GM12878 (cell line): ENCODE data around the gene ZYX. TPM values are rescaled to one million over a fixed set of nuclear protein-coding genes. Genes with fewer than 3 reads are reported as not detected.

Source experiments
- ATAC-seq: fragments of 200-7000 bp; cut with Tn5 transposase; 3 replicates; pipeline ENCODE4 v1.9.1; 2020; ENCODE audit warnings: mild to moderate bottlenecking, moderate library complexity
- BruUV-seq: library from RNA; stranded (reverse); fragments of 400-500 nt; replicated peaks from 2 replicates; lab custom pipeline; 2021; lab: Mats Ljungman, UMichigan
- CTCF ChIA-PET: fragments of 300-600 bp; sonication (Branson Sonifier 250); formaldehyde crosslinking; extraction: SDS; loops from one replicate; lab custom pipeline; 2021; ENCODE audit warnings: inconsistent platforms; lab: Yijun Ruan, JAX
- POLR2A ChIA-PET: fragments of 350-600 bp; formaldehyde crosslinking; extraction: SDS; loops from one replicate; lab custom pipeline; 2021; ENCODE audit warnings: inconsistent platforms; lab: Charles Lee
- RAD21 ChIA-PET: fragments of 300-600 bp; sonication (Branson Sonifier 250); formaldehyde crosslinking; loops from one replicate; lab custom pipeline; 2023; ENCODE audit warnings: antibody characterized with exemption; ENCODE audit not compliant: unreplicated experiment; lab: Charles Lee
- SMC1A ChIA-PET: fragments of 300-600 bp; sonication (Branson Sonifier 250); formaldehyde crosslinking; loops from one replicate; lab custom pipeline; 2023; ENCODE audit not compliant: unreplicated experiment, uncharacterized antibody; lab: Charles Lee
- DNase-seq: peaks from one replicate; pipeline ENCODE4 v3.0.0-alpha.2; 2011; ENCODE audit warnings: low read depth, low spot score
- FAIRE-seq: peaks from 3 replicates; lab custom pipeline; 2011; peaks lifted over from hg19 to GRCh38; lab: Jason Lieb, UNC
- H2AFZ ChIP-seq: 2 replicates; pipeline ENCODE4 v1.6.0; 2011; ENCODE audit warnings: low read depth, low read length, control low read depth; ENCODE audit not compliant: control insufficient read depth
- H3K27ac ChIP-seq: 2 replicates; pipeline ENCODE4 v1.5.1; 2011; ENCODE audit warnings: control low read depth; ENCODE audit not compliant: control insufficient read depth, insufficient read depth
- H3K27me3 ChIP-seq, 2 experiments: replicated peaks in 1 of 2; 2 replicates each; pipeline versions ENCODE4 v1.6.0 to v1.6.1; 2011; ENCODE audit warnings: low read length in 1 of 2; ENCODE audit not compliant: control insufficient read depth in 2 of 2, insufficient read depth in 2 of 2
- H3K36me3 ChIP-seq, 2 experiments: 2 replicates each; pipeline ENCODE4 v1.5.1; 2011; ENCODE audit warnings: low read length in 1 of 2; ENCODE audit not compliant: control insufficient read depth in 2 of 2, insufficient read depth in 2 of 2
- H3K4me1 ChIP-seq: 2 replicates; pipeline ENCODE4 v1.6.1; 2011; ENCODE audit warnings: mild to moderate bottlenecking, low read length, moderate library complexity, mixed read lengths; ENCODE audit not compliant: control insufficient read depth, insufficient read depth
- H3K4me2 ChIP-seq: 2 replicates; pipeline ENCODE4 v1.6.0; 2011; ENCODE audit warnings: control low read depth; ENCODE audit not compliant: control insufficient read depth, insufficient read depth
- H3K4me3 ChIP-seq: fragments of 200-600 bp; sonication (generic); 2 replicates; pipeline ENCODE4 v1.5.1; 2016
- H3K79me2 ChIP-seq: 2 replicates; pipeline ENCODE4 v1.6.0; 2011; ENCODE audit warnings: low read length; ENCODE audit not compliant: control insufficient read depth, insufficient read depth
- H3K9ac ChIP-seq: 2 replicates; pipeline ENCODE4 v1.8.0; 2011; ENCODE audit warnings: low read length, control low read depth, mixed read lengths; ENCODE audit not compliant: control insufficient read depth, insufficient read depth
- H3K9me3 ChIP-seq: replicated peaks from 3 replicates; pipeline ENCODE4 v1.5.1; 2011; ENCODE audit warnings: mild to moderate bottlenecking, low read length; ENCODE audit not compliant: control insufficient read depth, insufficient read depth
- H4K20me1 ChIP-seq: 2 replicates; pipeline ENCODE4 v1.6.0; 2011; ENCODE audit not compliant: control insufficient read depth, insufficient read depth
- CHD2 ChIP-seq: IDR thresholded peaks from 2 replicates; pipeline ENCODE4 v1.6.1; 2011; ENCODE audit warnings: low read depth, low read length, improper control_type of control experiment, borderline replicate concordance
- E2F4 ChIP-seq: IDR thresholded peaks from 2 replicates; pipeline ENCODE4 v1.6.1; 2012; ENCODE audit warnings: low read depth, low read length, improper control_type of control experiment
- GATAD2B ChIP-seq: fragments of 450-650 bp; conservative IDR thresholded peaks from 2 replicates; pipeline ENCODE4 v1.6.1; 2017; ENCODE audit warnings: low read depth, mild to moderate bottlenecking, moderate library complexity
- IRF4 ChIP-seq: IDR thresholded peaks from 2 replicates; pipeline ENCODE4 v1.6.1; 2011; ENCODE audit warnings: low read depth, low read length
- NR2C1 ChIP-seq: fragments of 450-650 bp; IDR thresholded peaks from 2 replicates; pipeline ENCODE4 v1.6.1; 2017; ENCODE audit warnings: antibody characterized with exemption, mild to moderate bottlenecking, moderate library complexity
- SMAD5 ChIP-seq: IDR thresholded peaks from 2 replicates; pipeline ENCODE4 v1.6.1; 2016; ENCODE audit warnings: antibody characterized with exemption, low read depth
- SREBF2 ChIP-seq: IDR thresholded peaks from 2 replicates; pipeline ENCODE4 v1.6.1; 2012; ENCODE audit warnings: mild to moderate bottlenecking, low read length
- STAT3 ChIP-seq: IDR thresholded peaks from 2 replicates; pipeline ENCODE4 v1.6.1; 2011; ENCODE audit warnings: low read depth, low read length, improper control_type of control experiment
- ZNF207 ChIP-seq: fragments of 450-650 bp; IDR thresholded peaks from 2 replicates; pipeline ENCODE4 v1.6.1; 2014; ENCODE audit warnings: antibody characterized with exemption, mild to moderate bottlenecking, borderline replicate concordance
- WGBS: methylation state at CpG from one replicate; pipeline ENCODE4 v1.1.6; 2016; ENCODE audit warnings: low lambda C conversion rate; ENCODE audit not compliant: insufficient replicate concordance, insufficient coverage; ENCODE audit errors: missing lambda C conversion rate; 5-methylcytosine and 5-hydroxymethylcytosine counted together
- in situ Hi-C: fragments of 300-500 bp; cut with MboI; formaldehyde crosslinking; loops from 9 replicates; pipeline ENCODE4 v1.14.3; 2018; ENCODE audit warnings: mixed read lengths
- intact Hi-C: fragments of 100-400 bp; cut with micrococcal nuclease; formaldehyde crosslinking; loops from one replicate; pipeline ENCODE4 v1.14.2; 2022; ENCODE audit not compliant: unreplicated experiment
- polyA plus RNA-seq, 11 experiments: library from polyadenylated mRNA; depleted of rRNA in 4 of 11; unstranded in 6 of 11; stranded (reverse) in 5 of 11; fragments of >200 nt; fragmentation: Nextera tagmentation in 4 of 11; fragmentation: Illumina TruSeq in 1 of 11; extraction: Ambion mirVana in 4 of 11; extraction: Trizol in 1 of 11; gene quantifications; 1 replicate in 1 of 11; 2 replicates in 10 of 11; pipeline versions ENCODE4 v1.2.1 to v1.2.3, GENCODE V29; 2011 to 2016; ENCODE audit warnings: inconsistent platforms in 2 of 11, missing spikeins in 2 of 11, low read depth in 1 of 11
- total RNA-seq, 4 experiments: library from RNA; depleted of rRNA in 3 of 4; stranded (reverse); fragments of >200 nt in 3 of 4; fragmentation: Illumina TruSeq in 1 of 4; extraction: Trizol in 1 of 4; gene quantifications; 2 replicates each; pipeline versions ENCODE4 v1.2.1 to v1.2.3, GENCODE V29; 2013 to 2021

Gene ZYX
- total and polyA plus RNA-seq, 10 of the 15 experiments (the other 5 are each of a cell fraction or from before 2014, with no cell fraction given) = 2.1 to 100 (median 27.6) TPM

DNA sequence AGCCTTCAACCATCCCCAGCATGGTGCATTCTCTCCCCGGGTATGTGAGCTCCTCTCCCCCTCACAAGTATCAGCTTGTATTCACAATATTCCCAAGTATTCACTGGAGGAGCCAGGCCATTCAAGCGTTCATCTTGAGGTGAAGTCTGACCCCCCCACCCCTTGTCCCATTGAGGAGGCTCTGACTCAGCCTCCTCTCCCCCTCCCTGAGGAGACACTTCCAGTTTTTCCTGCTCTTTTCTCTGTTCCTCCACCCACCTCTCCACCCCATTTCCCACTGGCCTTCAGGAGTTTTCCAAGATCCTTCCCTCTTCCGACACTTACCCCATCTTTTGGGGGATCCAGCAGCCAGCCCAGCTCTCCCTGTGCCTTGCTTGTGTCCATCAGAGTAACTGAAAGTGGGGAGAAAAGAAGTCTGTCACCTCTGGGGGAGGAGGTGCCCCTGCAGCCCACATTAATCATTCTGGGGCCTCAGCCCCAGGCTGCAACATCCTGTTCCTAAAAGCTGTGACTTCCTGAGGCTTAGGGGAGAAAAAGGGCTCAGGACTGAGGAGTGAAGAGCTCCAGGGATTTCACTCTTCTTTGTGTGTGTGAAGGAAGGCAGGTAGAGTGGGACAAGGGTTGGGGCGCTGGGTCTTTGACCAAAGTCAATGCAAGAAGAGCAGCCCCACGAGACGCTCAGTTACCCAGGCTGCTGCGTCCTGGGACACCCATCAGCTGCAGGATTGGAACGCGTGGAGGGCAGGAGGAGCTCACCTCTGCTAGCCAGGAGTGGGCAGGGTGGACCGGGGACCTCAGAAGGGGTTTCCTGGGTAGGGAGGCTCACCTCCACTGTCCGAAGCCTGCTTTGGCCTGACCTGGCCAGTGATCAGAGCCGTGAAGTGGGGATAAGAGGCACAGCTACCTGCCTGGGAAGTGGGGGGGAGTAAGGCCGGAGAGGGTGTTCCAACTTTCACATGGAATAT, 26.4 kb downstream of the ZYX start:
- ATAC-seq (peak; percentile 32), DNase-seq (no peak), FAIRE-seq (no peak)
- no peak overlapping the region for H3K4me3 ChIP-seq
- H3K9ac ChIP-seq = no peak overlapping the region
- in situ Hi-C loops = no loop called here
- H2AFZ ChIP-seq = no peak overlapping the region
- H3K27ac ChIP-seq = no peak overlapping the region
- no peak for TF ChIP-seq SMAD5
- TF ChIP-seq SREBF2 = no peak
- TF ChIP-seq, all 136 proteins: peak for 0
- no peaks in the 10 kb centered on the region for H3K79me2 ChIP-seq
- ChIA-PET SMC1A (interaction anchor here (1.3 to 2.3 kb wide), 4 partner anchors 8 to 167 kb away, joined by 3 to 11 read pairs (median 5); no protein-coding TSS in a partner anchor), POLR2A (no interaction called here), RAD21 (interaction anchor here (0.5 to 2.2 kb wide), 4 partner anchors 8 to 167 kb away, joined by 3 to 8 read pairs (median 3); no protein-coding TSS in a partner anchor), CTCF (interaction anchor here (0.8 to 4.4 kb wide), 4 partner anchors 8 to 408 kb away, joined by 3 to 27 read pairs (median 4); no protein-coding TSS in a partner anchor)
- no peaks in the 10 kb centered on the region for H3K9me3 ChIP-seq
- H3K36me3 ChIP-seq = no peaks in the 10 kb centered on the region
- no peaks in the 10 kb centered on the region for H4K20me1 ChIP-seq
- H3K27me3 ChIP-seq = peaks cover 0 to 4% of the 10 kb centered on the region in 2 experiments; a peak in 2 of 4 replicates
- peaks cover 3% of the 10 kb centered on the region for H3K4me1 ChIP-seq
- WGBS = 11% methylated on average over 13 of the region's 13 CpGs
- intact Hi-C loops = no loop called here
- H3K4me2 ChIP-seq = no peak overlapping the region
- BruUV-seq = no TSS peak

DNA sequence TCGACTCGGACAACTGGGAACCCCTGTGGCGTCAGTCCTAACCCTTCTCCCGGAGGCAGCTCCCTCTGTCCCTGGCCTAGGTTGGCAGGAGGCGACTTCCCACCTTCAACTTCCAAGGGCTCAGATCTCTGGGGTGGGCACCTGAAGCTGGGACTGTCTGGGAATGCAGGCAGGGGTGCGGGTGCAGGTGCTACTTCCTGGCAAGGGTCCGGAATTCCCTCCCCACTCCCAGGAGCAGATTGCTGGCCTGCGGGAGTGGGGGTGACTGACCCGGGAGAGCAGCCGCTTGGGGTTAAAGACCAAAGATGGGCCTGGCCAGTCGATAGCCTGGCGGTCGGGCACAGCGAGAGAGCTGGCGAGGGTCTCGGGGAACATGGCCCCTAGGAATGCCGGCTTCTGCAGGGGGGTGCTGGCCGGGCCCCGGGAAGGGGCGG, 27.1 kb downstream of the ZYX start:
- RAD21 ChIA-PET = interaction anchor here (1.6 to 2.2 kb wide), 2 partner anchors 36 to 168 kb away, joined by 3 to 8 read pairs; no protein-coding TSS in a partner anchor
- POLR2A ChIA-PET = no interaction called here
- no peaks in the 10 kb centered on the region for H3K79me2 ChIP-seq
- no peak overlapping the region; the same call in 1 of the 2 replicates for H3K4me2 ChIP-seq
- no peaks in the 10 kb centered on the region for H3K36me3 ChIP-seq
- CTCF ChIA-PET = interaction anchor here (0.8 to 1.0 kb wide), 3 partner anchors 8 to 168 kb away, joined by 3 to 4 read pairs (median 3); no protein-coding TSS in a partner anchor
- no TSS peak for BruUV-seq
- peak; percentile 13; the same call in 2 of the 3 replicates for ATAC-seq
- no peak overlapping the region for H2AFZ ChIP-seq
- H3K27ac ChIP-seq = no peak overlapping the region
- no peak overlapping the region for H3K9ac ChIP-seq
- SMC1A ChIA-PET = interaction anchor here (1.6 to 2.3 kb wide), 2 partner anchors 166 to 168 kb away, joined by 4 to 6 read pairs; no protein-coding TSS in a partner anchor
- H3K4me3 ChIP-seq = no peak overlapping the region
- FAIRE-seq = no peak
- intact Hi-C loops = no loop called here
- TF ChIP-seq CHD2 = no peak
- TF ChIP-seq IRF4 = no peak
- TF ChIP-seq E2F4 = no peak
- TF ChIP-seq ZNF207 = no peak
- no peak for TF ChIP-seq STAT3
- no peak for TF ChIP-seq NR2C1
- no peak for TF ChIP-seq GATAD2B
- H3K27me3 ChIP-seq = peaks cover 0 to 4% of the 10 kb centered on the region in 2 experiments; a peak in 2 of 4 replicates
- no peak for DNase-seq
- H3K4me1 ChIP-seq = peaks cover 3% of the 10 kb centered on the region
- in situ Hi-C loops = no loop called here
- no peaks in the 10 kb centered on the region for H3K9me3 ChIP-seq
- 6% methylated on average over 13 of the region's 20 CpGs for WGBS
- H4K20me1 ChIP-seq = no peaks in the 10 kb centered on the region
